K562 (cell line): Measurements from ENCODE around the gene MAP4K4. TPM values are rescaled to one million over a fixed set of nuclear protein-coding genes. Genes with fewer than 3 reads are reported as not detected.

Source experiments
- ATF7 ChIP-seq: fragments of 450-650 bp; IDR thresholded peaks from 2 replicates; pipeline ENCODE4 v1.7.1; 2014; ENCODE audit warnings: mild to moderate bottlenecking, moderate library complexity
- POLR2AphosphoS5 ChIP-seq: IDR thresholded peaks from 2 replicates; pipeline ENCODE4 v1.6.1; 2011; ENCODE audit warnings: mild to moderate bottlenecking, low read depth, low read length, moderate library complexity; ENCODE audit not compliant: control insufficient read depth, insufficient read depth
- polyA plus RNA-seq, 8 experiments: library from polyadenylated mRNA; depleted of rRNA in 4 of 8; stranded (reverse) in 5 of 8; unstranded in 3 of 8; fragments of >200 nt; fragmentation: Nextera tagmentation in 2 of 8; fragmentation: Illumina TruSeq in 1 of 8; extraction: Ambion mirVana in 2 of 8; extraction: Trizol in 1 of 8; gene quantifications; 2 replicates each; pipeline versions ENCODE4 v1.2.1 to v1.2.3, GENCODE V29; 2011 to 2014; ENCODE audit warnings: inconsistent platforms in 1 of 8, missing spikeins in 1 of 8
- total RNA-seq, 7 experiments: library from RNA; depleted of rRNA in 6 of 7; stranded (reverse); fragments of >200 nt in 6 of 7; fragmentation: Illumina TruSeq in 2 of 7; extraction: Trizol in 2 of 7; gene quantifications; 2 replicates each; pipeline versions ENCODE4 v1.2.1 to v1.2.3, GENCODE V29; 2011 to 2021; ENCODE audit warnings: low replicate concordance in 1 of 7
- TF ChIP-seq, protein P1 (sequence below): fragments of 250-450 bp; sonication (Bioruptor Pico); IDR thresholded peaks from 2 replicates; pipeline ENCODE4 v1.5.0; 2021; ENCODE audit warnings: mild to moderate bottlenecking, moderate library complexity
- TF ChIP-seq, protein P2 (sequence below): fragments of 200-800 bp; sonication (Bioruptor generic); IDR thresholded peaks from 2 replicates; pipeline ENCODE4 v1.6.1; 2017; ENCODE audit warnings: missing genetic modification characterization, missing compliant biosample characterization
- TF ChIP-seq, protein P3 (sequence below), 3 experiments: IDR thresholded peaks in 2 of 3; conservative IDR thresholded peaks in 1 of 3; 2 replicates each; pipeline ENCODE4 v1.5.1; 2011 to 2012; ENCODE audit warnings: low read length in 3 of 3, mild to moderate bottlenecking in 3 of 3, control low read depth in 2 of 3, improper control_type of control experiment in 1 of 3, inconsistent platforms in 1 of 3, low read depth in 1 of 3, mixed read lengths in 1 of 3, moderate library complexity in 1 of 3; ENCODE audit not compliant: insufficient read depth in 2 of 3
- TF ChIP-seq, protein P4 (sequence below): fragments of 450-650 bp; IDR thresholded peaks from 2 replicates; pipeline ENCODE4 v1.6.1; 2016; ENCODE audit warnings: mild to moderate bottlenecking, moderate library complexity

The MAP4K4 gene
- total and polyA plus RNA-seq, 9 of the 15 experiments (the other 6 are each of a cell fraction or from before 2014, with no cell fraction given), result 7.6 to 76.4 (median 50.6) TPM

DNA sequence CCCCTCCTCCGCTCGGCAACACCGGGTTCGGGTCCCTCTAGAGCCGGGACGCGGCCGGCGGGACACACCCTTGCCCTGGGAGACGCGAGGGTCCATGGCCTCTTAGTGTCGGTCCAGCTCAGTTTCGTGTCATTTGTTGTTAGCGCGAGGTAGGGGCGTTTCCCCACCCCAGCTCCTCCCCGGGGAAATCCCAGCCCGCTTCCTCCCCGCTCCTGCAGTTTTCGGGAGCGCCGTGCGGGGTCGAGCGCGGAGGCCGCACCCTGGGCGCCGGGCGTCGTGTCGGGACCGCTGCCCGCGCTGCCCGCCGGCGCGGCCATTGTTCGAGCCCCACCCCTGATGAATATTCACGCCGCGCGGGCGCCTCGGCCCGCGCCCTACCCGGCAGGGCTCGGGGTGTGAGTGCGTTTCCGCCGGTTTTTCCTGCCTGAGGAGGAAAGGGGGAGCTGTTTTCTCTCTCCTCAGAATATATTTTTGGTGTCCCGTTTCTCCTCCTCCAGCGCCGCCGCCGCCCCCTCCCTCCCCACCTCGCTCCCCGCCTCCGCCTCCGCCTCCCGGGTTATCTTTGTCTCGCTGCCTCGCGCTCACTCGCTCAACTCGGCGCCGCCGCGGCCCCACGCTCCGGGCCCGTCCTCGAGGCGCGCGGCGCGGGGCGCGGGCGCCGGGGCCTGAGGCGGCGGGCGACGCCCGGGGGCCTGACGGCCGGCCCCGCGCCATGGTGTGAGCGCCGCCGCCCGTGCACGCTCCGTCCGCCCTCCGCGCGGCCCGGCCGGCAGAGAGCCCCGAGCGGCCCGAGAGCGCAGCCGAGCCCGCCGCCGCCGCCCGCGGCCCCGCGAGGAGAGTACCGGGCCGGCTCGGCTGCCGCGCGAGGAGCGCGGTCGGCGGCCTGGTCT is at the start of gene MAP4K4 (continued):
- TF ChIP-seq, protein P1, sequence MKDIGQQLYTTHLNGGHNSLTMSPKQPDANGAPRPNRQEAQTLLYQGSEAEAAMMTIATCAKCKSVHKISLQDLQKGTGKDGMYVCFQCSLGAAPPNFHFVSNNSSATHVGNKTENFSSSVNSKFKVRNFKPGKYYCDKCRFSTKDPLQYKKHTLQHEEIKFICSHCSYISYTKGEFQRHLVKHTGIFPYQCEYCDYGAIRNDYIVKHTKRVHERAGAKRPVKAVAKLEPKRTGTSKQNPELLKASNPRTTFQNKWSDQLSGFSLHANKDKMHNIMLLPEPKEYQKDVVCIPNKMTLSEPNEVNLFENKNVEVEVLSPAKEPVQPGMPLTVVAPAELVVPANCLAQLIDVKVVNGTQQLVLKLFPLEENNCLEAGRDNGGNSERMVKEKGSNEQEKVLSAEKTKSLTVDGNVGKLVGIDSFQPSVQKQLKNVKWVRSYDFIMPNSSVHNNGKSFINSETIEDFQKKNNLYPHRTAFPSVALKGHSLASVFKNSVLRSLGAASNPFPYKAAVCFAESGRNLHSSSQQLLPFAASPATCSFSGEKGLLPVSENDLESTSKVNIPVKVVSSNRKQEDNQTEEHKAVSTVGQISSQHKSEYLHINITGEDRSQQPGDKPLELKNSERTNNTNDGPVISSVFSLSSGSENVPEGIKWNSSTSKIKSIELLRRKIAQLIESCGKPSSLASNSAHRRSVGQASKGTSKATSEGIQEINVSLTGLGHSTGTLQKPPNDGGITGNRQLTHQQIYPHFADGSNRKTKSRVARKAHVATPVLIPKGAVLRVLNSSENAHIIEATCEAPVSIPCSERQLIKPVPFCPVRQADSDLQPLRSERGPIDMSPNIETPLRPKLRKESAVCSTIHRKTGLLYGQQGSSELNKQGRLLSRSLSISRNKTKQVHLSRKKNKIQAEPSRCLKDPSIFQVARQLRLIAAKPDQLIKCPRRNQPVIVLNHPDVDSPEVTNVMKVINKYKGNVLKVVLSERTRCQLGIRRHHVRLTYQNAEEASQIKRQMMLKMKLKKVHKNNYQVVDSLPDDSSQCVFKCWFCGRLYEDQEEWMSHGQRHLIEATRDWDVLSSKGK, result no peak
- TF ChIP-seq POLR2AphosphoS5, result peak; percentile 53; the same call in 1 of the 2 replicates
- TF ChIP-seq, protein P2, sequence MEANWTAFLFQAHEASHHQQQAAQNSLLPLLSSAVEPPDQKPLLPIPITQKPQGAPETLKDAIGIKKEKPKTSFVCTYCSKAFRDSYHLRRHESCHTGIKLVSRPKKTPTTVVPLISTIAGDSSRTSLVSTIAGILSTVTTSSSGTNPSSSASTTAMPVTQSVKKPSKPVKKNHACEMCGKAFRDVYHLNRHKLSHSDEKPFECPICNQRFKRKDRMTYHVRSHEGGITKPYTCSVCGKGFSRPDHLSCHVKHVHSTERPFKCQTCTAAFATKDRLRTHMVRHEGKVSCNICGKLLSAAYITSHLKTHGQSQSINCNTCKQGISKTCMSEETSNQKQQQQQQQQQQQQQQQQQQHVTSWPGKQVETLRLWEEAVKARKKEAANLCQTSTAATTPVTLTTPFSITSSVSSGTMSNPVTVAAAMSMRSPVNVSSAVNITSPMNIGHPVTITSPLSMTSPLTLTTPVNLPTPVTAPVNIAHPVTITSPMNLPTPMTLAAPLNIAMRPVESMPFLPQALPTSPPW (CRISPR knock-in tag), result peak; percentile 92
- TF ChIP-seq, protein P3, sequence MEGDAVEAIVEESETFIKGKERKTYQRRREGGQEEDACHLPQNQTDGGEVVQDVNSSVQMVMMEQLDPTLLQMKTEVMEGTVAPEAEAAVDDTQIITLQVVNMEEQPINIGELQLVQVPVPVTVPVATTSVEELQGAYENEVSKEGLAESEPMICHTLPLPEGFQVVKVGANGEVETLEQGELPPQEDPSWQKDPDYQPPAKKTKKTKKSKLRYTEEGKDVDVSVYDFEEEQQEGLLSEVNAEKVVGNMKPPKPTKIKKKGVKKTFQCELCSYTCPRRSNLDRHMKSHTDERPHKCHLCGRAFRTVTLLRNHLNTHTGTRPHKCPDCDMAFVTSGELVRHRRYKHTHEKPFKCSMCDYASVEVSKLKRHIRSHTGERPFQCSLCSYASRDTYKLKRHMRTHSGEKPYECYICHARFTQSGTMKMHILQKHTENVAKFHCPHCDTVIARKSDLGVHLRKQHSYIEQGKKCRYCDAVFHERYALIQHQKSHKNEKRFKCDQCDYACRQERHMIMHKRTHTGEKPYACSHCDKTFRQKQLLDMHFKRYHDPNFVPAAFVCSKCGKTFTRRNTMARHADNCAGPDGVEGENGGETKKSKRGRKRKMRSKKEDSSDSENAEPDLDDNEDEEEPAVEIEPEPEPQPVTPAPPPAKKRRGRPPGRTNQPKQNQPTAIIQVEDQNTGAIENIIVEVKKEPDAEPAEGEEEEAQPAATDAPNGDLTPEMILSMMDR (IDR thresholded peaks at IDR 0.05 in 2 of 3, conservative IDR thresholded peaks at IDR 0.05 in 1 of 3; ENCODE audit: insufficient read depth in 2 of 3, low read depth in 1 of 3, low read length in 3 of 3), result peak; percentile 25 to 58 (median 41); a peak in 4 of 6 replicates
- TF ChIP-seq, protein P4, sequence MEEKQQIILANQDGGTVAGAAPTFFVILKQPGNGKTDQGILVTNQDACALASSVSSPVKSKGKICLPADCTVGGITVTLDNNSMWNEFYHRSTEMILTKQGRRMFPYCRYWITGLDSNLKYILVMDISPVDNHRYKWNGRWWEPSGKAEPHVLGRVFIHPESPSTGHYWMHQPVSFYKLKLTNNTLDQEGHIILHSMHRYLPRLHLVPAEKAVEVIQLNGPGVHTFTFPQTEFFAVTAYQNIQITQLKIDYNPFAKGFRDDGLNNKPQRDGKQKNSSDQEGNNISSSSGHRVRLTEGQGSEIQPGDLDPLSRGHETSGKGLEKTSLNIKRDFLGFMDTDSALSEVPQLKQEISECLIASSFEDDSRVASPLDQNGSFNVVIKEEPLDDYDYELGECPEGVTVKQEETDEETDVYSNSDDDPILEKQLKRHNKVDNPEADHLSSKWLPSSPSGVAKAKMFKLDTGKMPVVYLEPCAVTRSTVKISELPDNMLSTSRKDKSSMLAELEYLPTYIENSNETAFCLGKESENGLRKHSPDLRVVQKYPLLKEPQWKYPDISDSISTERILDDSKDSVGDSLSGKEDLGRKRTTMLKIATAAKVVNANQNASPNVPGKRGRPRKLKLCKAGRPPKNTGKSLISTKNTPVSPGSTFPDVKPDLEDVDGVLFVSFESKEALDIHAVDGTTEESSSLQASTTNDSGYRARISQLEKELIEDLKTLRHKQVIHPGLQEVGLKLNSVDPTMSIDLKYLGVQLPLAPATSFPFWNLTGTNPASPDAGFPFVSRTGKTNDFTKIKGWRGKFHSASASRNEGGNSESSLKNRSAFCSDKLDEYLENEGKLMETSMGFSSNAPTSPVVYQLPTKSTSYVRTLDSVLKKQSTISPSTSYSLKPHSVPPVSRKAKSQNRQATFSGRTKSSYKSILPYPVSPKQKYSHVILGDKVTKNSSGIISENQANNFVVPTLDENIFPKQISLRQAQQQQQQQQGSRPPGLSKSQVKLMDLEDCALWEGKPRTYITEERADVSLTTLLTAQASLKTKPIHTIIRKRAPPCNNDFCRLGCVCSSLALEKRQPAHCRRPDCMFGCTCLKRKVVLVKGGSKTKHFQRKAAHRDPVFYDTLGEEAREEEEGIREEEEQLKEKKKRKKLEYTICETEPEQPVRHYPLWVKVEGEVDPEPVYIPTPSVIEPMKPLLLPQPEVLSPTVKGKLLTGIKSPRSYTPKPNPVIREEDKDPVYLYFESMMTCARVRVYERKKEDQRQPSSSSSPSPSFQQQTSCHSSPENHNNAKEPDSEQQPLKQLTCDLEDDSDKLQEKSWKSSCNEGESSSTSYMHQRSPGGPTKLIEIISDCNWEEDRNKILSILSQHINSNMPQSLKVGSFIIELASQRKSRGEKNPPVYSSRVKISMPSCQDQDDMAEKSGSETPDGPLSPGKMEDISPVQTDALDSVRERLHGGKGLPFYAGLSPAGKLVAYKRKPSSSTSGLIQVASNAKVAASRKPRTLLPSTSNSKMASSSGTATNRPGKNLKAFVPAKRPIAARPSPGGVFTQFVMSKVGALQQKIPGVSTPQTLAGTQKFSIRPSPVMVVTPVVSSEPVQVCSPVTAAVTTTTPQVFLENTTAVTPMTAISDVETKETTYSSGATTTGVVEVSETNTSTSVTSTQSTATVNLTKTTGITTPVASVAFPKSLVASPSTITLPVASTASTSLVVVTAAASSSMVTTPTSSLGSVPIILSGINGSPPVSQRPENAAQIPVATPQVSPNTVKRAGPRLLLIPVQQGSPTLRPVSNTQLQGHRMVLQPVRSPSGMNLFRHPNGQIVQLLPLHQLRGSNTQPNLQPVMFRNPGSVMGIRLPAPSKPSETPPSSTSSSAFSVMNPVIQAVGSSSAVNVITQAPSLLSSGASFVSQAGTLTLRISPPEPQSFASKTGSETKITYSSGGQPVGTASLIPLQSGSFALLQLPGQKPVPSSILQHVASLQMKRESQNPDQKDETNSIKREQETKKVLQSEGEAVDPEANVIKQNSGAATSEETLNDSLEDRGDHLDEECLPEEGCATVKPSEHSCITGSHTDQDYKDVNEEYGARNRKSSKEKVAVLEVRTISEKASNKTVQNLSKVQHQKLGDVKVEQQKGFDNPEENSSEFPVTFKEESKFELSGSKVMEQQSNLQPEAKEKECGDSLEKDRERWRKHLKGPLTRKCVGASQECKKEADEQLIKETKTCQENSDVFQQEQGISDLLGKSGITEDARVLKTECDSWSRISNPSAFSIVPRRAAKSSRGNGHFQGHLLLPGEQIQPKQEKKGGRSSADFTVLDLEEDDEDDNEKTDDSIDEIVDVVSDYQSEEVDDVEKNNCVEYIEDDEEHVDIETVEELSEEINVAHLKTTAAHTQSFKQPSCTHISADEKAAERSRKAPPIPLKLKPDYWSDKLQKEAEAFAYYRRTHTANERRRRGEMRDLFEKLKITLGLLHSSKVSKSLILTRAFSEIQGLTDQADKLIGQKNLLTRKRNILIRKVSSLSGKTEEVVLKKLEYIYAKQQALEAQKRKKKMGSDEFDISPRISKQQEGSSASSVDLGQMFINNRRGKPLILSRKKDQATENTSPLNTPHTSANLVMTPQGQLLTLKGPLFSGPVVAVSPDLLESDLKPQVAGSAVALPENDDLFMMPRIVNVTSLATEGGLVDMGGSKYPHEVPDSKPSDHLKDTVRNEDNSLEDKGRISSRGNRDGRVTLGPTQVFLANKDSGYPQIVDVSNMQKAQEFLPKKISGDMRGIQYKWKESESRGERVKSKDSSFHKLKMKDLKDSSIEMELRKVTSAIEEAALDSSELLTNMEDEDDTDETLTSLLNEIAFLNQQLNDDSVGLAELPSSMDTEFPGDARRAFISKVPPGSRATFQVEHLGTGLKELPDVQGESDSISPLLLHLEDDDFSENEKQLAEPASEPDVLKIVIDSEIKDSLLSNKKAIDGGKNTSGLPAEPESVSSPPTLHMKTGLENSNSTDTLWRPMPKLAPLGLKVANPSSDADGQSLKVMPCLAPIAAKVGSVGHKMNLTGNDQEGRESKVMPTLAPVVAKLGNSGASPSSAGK, result peak; percentile 49; the same call in 1 of the 2 replicates
- peak; percentile 50; the same call in 1 of the 2 replicates for TF ChIP-seq ATF7
